ENCODE results near the gene MTHFD2L.
"Not testable (repeated sequence)": the region's sequence is repeated elsewhere in the genome, so short reads cannot be mapped to it uniquely, and the experiment has no call there.

The MTHFD2L gene

GRCh38 chr4:74157561-74158465 lies at the start of gene MTHFD2L:
MTHFD2L (plus strand) TSS chr4:74158118; CDS start chr4:74158139, 21 bp downstream.
- DNase-seq (ENCODE audit: low read depth, low spot score): peak; percentile 57

- DNase-seq (ENCODE audit: low read depth, low spot score): no peak
Measured at GRCh38 chr4:74108457-74109115, 49.3 kb upstream of the MTHFD2L start.

DNA sequence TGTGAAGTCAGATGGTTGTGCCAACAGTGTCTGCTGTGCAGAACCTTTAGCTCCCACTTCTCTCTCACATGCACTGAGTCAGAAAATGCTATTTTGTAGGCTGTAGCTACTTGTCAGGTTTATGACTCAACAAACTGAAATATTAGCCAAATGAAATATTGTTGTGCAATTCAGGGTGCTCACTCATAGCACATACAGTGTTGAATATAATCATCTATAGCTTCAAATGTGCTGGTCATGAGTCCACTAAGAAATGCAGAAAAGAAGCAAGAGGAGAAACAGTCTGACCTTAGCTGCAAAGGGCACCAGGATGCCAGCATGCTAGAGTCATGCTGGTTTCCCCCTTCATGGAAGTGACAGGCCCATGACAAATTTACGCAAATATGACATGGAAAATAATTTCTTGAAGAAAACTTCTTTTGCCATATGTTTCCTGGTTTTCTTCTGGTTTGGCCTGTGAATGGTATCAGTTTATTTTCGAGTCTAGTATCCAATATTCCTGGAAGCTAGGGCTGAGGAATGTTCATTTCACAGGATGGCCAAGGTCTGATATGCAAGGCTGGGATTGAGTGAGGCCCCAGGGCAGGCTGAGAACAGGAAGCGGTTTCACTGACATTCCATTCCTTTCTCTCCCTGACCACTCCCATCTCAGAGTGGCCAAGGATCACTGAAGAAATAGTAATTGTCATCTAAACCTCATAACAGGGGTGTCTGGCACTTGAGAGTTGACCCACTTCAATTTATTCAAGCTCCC lies 48.6 kb upstream of the MTHFD2L start:
- DNase-seq (ENCODE audit: low read depth, low spot score): no peak

- DNase-seq (ENCODE audit: low read depth, low spot score): no peak
Measured at GRCh38 chr4:74109870-74110605, 47.9 kb upstream of the MTHFD2L start.

DNA sequence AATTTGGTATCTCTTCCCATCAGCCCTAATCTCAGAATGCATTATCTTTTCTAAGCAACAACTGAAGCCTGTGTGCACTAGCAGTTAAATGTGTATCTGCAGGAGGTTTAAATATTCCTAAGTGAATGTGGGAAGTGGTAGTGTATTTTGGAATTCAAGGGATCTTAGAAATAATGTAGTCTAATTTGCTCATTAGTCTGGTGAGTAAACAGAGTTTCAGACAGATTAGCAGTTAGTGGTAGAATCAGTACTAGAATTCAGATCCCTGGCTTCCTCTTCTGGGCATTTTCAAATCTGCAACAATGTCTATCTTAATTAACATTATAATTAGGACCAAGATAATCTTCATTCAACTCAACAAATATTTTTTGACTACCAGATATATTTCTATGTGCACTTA lies 47.2 kb upstream of the MTHFD2L start:
- no peak for DNase-seq (ENCODE audit: low read depth, low spot score)

GRCh38 chr4:74111306-74111975 lies 46.5 kb upstream of the MTHFD2L start:
- no peak for DNase-seq (ENCODE audit: low read depth, low spot score)

DNA sequence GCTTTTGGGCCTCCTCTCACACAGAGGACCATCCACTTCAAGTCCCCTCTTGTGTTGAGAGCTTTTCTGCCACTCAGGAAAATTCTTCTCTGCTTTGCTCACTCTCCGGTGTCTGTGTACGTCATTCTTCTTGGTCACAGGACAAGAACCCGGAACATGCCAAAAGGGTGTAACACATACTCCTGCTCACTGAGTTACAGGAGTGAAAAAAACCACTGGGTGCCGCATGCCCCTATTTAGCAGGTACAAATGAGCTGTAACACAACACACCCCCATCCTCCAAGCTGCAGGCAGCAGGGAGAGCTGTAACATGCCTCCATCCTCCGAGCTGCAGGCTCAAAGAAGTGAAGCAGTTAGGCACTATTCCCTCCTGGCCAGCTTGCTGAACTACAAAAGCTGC lies 45.9 kb upstream of the MTHFD2L start:
- DNase-seq (ENCODE audit: low read depth, low spot score): no peak

DNA sequence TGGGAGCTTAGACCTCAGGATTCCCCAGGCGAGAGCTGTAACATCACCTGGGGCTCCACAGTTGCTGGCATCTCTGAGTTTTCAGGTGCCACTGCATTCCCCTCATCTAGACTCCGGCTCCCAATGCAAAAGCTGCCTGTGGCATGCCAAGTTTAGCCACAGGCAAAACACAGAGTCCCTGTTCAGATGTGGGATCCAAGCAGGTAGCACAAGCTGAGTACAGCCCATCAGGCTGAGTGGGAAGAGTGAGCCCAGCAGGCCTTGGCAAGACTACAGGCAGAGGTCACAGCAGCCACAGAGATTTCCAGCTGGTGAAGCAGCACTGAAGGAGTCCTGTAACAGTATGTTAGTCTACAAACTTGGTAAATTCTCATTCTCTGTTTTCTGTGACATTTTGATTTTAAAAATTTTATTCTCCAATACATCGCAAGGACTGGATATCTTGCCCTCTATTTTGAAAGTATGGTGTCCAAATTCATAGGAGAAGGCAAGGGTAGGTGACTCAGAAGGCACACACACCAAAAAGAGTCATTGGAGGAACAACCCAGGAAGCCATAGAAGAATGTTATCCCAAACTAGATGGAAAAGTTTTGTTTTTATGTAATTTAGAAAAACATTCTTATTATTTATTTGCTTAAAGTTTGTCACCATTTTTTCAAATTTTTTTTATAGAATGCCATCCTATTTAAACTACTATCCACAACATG lies 45.4 kb upstream of the MTHFD2L start:
- DNase-seq (ENCODE audit: low read depth, low spot score): no peak

DNA sequence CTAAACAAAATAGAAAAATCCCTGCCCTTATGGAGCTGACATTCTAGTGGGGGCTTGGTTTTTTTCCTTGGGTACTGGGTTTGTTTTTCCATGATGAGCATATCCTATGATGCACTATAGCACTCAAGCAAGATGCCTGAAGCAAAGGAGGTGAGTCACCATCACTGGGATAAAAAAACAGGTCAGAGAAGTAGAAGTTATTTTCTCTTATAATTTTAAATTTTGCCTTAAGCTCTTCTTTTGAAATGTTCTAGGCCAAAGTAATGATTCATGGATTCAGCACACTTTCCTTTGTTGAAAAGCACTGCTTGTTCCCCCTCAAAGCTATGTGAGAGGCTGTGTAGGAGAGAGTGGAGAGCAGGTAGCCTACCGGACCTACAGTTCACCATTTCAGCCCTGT lies 43.7 kb upstream of the MTHFD2L start:
- DNase-seq (ENCODE audit: low read depth, low spot score): no peak

GRCh38 chr4:74117024-74117534 lies 40.8 kb upstream of the MTHFD2L start:
- DNase-seq (ENCODE audit: low read depth, low spot score): no peak

GRCh38 chr4:74118600-74119338 lies 39.1 kb upstream of the MTHFD2L start:
- no peak for DNase-seq (ENCODE audit: low read depth, low spot score)

DNA sequence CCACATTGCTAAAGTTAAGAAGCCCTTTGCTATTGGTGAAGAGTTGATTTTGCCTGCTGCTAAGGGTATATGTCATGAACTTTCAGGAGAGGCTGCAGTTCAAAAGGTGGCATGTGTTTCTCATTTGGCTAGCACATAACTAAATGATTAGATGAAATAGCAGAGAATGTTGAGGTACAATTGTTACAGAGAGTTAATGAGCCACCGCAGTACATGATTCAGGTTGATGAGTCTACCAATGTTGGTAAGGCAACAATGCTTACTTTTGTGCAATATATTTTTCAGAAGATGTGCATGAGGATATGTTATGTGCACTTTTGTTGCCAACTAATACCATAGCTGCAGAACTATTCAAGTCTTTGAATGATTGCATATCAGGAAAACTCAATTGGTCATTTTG lies 37.8 kb upstream of the MTHFD2L start:
- DNase-seq (ENCODE audit: low read depth, low spot score): no peak

DNA sequence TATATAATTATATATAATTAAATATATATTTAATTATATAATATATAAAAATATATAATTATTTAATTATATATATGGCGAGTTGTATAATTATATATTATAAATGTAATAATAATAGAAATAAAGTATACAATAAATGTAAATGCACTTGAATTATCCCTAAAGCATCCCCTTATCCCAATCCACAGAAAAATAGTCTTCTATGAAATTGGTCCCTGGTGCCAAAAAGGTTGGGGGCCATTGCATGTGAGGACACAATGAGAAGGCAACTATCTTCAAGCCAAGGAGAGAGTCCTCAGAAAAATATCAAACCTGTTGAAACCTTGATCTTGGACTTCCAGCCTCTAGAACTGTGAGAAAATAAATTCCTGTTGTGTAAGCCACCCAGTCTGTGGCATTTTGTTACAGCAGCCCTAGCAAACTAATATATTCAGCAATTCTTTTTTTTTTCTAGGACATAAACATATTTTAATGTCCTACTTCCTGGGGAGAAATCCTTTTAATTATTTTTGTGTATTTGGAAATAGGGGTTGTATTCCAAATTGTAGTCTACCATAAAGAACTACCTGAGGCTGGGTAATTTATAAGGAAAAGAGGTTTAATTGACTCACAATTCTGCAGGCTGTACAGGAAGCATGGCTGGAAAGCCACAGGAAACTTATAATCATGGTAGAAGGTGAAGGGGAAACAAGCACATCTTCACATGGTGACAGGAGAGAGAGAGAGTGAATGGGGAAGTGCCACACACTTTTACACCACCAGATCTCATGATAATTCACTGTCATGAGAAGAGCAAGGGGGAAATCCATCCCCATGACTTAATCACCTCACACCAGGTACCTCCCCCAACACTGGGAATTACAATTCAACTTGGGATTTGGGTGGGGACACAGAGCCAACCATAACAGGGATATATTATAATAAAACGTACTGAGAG lies 36.0 kb upstream of the MTHFD2L start:
- DNase-seq (ENCODE audit: low read depth, low spot score): no peak

- DNase-seq (ENCODE audit: low read depth, low spot score): no peak
Measured at GRCh38 chr4:74123065-74123728, 34.7 kb upstream of the MTHFD2L start.

- DNase-seq (ENCODE audit: low read depth, low spot score): no peak
Measured at GRCh38 chr4:74125029-74125428, 32.9 kb upstream of the MTHFD2L start.

DNA sequence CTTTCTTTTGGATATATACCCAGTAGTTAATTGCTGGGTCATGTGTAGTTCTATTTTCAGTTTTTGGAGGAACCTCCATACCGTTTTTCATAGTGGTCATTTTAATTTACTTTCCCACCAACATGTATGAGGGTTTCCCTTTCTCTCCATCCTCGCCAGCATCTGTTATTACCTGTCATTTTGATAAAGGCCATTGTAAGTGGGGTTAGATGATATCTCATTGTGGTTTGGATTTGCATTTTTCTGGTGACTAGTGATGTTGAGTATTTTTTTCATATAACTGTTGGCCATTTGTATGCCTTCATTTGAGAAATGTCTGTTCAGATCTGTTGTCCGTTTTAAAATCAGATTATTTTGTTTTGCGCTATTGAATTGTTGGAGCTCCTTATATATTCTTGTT lies 30.2 kb upstream of the MTHFD2L start:
- DNase-seq (ENCODE audit: low read depth, low spot score): no peak

DNA sequence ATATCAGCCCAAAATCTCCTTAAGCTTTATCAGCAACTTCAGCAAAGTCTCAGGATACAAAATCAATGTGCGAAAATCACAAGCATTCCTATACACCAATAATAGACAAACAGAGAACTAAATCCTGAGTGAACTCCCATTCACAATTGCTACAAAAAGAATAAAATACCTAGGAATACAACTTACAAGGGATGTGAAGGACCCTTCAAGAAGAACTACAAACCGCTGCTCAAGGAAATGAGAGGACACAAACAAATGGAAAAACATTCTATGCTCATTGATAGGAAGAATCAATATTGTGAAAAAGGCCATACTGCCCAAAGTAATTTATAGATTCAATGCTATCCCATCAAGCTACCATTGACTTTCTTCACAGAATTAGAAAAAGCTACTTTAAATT lies 27.1 kb upstream of the MTHFD2L start:
- not testable (repeated sequence) for DNase-seq (ENCODE audit: low read depth, low spot score)

GRCh38 chr4:74132188-74132587 lies 25.7 kb upstream of the MTHFD2L start:
- DNase-seq (ENCODE audit: low read depth, low spot score): not testable (repeated sequence)

Measured in activated CD4-positive, CD25-positive, alpha-beta regulatory T cell treated with anti-CD3 and anti-CD28 coated beads, Interleukin-2, amount 50 U/mL, for 16 hours (primary cell).